Measurements from ENCODE around the gene ELK3. TPM values are rescaled to one million over a fixed set of nuclear protein-coding genes. Genes with fewer than 3 reads are reported as not detected.

The ELK3 gene
- total RNA-seq, 4 donors from 2014 or later: 19.8 to 55.4 (median 31.8) TPM

GRCh38 chr12:96233168-96233567 is 39.0 kb downstream of the ELK3 start:
- intact Hi-C loops (cut with DNase I): no loop called here
- peaks cover 5 to 39% of the 10 kb centered on the region in 2 donors for H3K4me1 ChIP-seq
- TF ChIP-seq CTCF (IDR thresholded peaks at IDR 0.05): no peak
- no peak for TF ChIP-seq POLR2A (IDR thresholded peaks at IDR 0.05)
- H3K36me3 ChIP-seq: no peaks in the 10 kb centered on the region
- no peaks in the 10 kb centered on the region for H3K27me3 ChIP-seq
- no peak overlapping the region for H3K4me3 ChIP-seq (replicated peaks in 1 of 3)
- 79 to 82% methylated on average over 7 of the region's 7 CpGs for WGBS, 2 donors
- H3K9me3 ChIP-seq: no peaks in the 10 kb centered on the region
- no peak for DNase-seq
- peak overlapping the region in 1 of 3 donors; percentile 69 for H3K27ac ChIP-seq

- no peak overlapping the region for H3K4me3 ChIP-seq (replicated peaks in 1 of 3)
- intact Hi-C loops (cut with DNase I): no loop called here
- H3K9me3 ChIP-seq: no peaks in the 10 kb centered on the region
- peak overlapping the region; percentile 32 to 69 (median 33) for H3K27ac ChIP-seq
- H3K4me1 ChIP-seq: peaks cover 5 to 42% of the 10 kb centered on the region in 2 donors
- 71 to 87% methylated on average over 6 to 15 of the region's 15 CpGs for WGBS, 2 donors
- TF ChIP-seq POLR2A (IDR thresholded peaks at IDR 0.05) (no peak), CTCF (IDR thresholded peaks at IDR 0.05) (no peak)
- no peaks in the 10 kb centered on the region for H3K36me3 ChIP-seq
- no peaks in the 10 kb centered on the region for H3K27me3 ChIP-seq
- DNase-seq: peak; percentile 39 to 47
Observed at GRCh38 chr12:96233939-96234461, 39.8 kb downstream of the ELK3 start.

DNA sequence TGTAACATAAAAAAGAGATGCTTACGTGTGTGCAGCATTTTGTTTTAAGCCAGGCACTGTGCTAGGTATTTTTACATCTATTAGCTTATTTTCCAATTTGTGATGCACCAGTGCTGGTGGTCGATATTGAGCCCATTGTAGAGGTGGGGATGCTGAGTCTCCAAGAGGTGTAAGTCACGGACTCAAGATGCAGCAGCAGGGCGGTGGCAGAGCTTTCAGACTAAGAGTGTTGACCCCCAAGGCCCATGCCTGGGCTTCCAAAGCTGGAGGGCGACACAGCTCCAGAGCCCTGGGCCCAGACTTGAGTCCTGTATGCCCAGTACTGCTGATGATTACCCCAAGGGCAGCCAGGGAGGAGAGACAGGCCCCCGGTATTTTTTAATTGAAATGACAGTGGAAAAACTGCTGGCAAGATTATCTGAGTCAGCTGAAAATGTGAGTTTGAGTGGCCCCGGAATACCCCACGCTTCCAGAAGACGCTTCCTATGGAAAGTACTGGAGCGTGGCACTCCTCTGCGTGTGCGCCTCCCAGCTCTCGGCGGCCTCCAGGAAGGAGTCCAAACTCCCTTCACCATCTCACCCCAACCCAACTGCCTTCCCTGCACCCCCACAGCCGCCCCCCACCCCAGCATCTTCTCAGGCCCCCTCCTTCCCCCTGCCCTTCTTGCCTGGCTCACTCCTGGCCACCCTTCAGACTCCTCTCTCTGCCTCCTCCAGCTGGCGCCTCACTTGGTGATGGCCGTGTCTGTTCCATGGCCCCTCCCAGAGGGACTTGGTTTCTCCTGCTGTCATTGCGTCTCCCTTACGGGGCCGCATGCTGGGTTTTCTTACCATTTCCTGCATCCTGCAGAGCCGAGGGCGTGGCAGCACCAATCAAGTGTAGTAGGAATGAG is 40.7 kb downstream of the ELK3 start:
- Histone ChIP-seq H3K4me1 (peaks cover 5 to 42% of the 10 kb centered on the region in 2 donors), H3K4me3 (replicated peaks in 1 of 3) (no peak overlapping the region), H3K9me3 (no peaks in the 10 kb centered on the region), H3K27me3 (no peaks in the 10 kb centered on the region), H3K27ac (peak overlapping the region in 2 of 3 donors; percentile 22 to 69), H3K36me3 (no peaks in the 10 kb centered on the region)
- TF ChIP-seq CTCF (IDR thresholded peaks at IDR 0.05) (no peak), POLR2A (IDR thresholded peaks at IDR 0.05) (no peak)
- DNase-seq: no peak
- intact Hi-C loops (cut with DNase I): no loop called here
- WGBS, 2 donors: 78 to 85% methylated on average over 22 of the region's 22 CpGs

GRCh38 chr12:96235484-96235826 is 41.3 kb downstream of the ELK3 start:
- peak overlapping the region in 2 of 3 donors; percentile 21 to 69 for H3K27ac ChIP-seq
- H3K9me3 ChIP-seq: no peaks in the 10 kb centered on the region
- TF ChIP-seq CTCF (IDR thresholded peaks at IDR 0.05) (no peak), POLR2A (IDR thresholded peaks at IDR 0.05) (no peak)
- H3K36me3 ChIP-seq: no peaks in the 10 kb centered on the region
- intact Hi-C loops (cut with DNase I): no loop called here
- H3K27me3 ChIP-seq: no peaks in the 10 kb centered on the region
- H3K4me3 ChIP-seq (replicated peaks in 1 of 3): no peak overlapping the region
- DNase-seq: no peak
- H3K4me1 ChIP-seq: peaks cover 5 to 42% of the 10 kb centered on the region in 2 donors
- 72 to 79% methylated on average over 5 of the region's 5 CpGs for WGBS, 2 donors

All from thyroid gland (tissue), 4 donors.